ENCODE measurements around the gene ATG2B. TPM values are rescaled to one million over a fixed set of nuclear protein-coding genes. Genes with fewer than 3 reads are reported as not detected.

ATG2B gene
- total and polyA plus RNA-seq, 2 donors (not counting 1 experiment from before 2014, with no cell fraction given) = 8.1 to 39.6 TPM

- peaks cover 9 to 12% of the 10 kb centered on the region in 2 donors for H3K4me1 ChIP-seq (ENCODE audit: control insufficient read depth in 2 of 2, insufficient read depth in 2 of 2, low read length in 2 of 2)
- H3K4me2 ChIP-seq (replicated peaks; ENCODE audit: low read depth, low read length, poor library complexity, severe bottlenecking) = no peak overlapping the region
- Mint-ChIP-seq H3K27ac (no peak overlapping the region), H3K4me1 (peaks cover 28% of the 10 kb centered on the region), H3K27me3 (no peaks in the 10 kb centered on the region), H3K4me3 (no peak overlapping the region), H3K9me3 (ENCODE audit: insufficient read depth) (no peaks in the 10 kb centered on the region)
- no peak overlapping the region for H3K9ac ChIP-seq (ENCODE audit: low read length)
- ATAC-seq (ENCODE audit: low read depth) (no peak), DNase-seq (no peak)
- intact Hi-C loops (cut with micrococcal nuclease) = no loop called here
- H3K4me3 ChIP-seq (ENCODE audit: control extremely low read depth in 1 of 5, extremely low read depth in 1 of 5, insufficient read depth in 1 of 5, low read depth in 2 of 5, low read length in 4 of 5) = no peak overlapping the region
- peaks cover 16% of the 10 kb centered on the region for H4K20me1 ChIP-seq (ENCODE audit: control insufficient read depth, insufficient read depth, low read length, poor library complexity, severe bottlenecking)
- peaks cover 83% of the 10 kb centered on the region for H3K79me2 ChIP-seq (ENCODE audit: control insufficient read depth, insufficient read depth, low read length)
- WGBS (ENCODE audit: insufficient coverage) = 97% methylated on average over 3 of the region's 3 CpGs
- H3K36me3 ChIP-seq (replicated peaks in 1 of 2; ENCODE audit: control extremely low read depth in 1 of 2, control insufficient read depth in 1 of 2, extremely low read depth in 1 of 2, insufficient read depth in 2 of 2, low read length in 1 of 2) = peaks cover 0 to 3% of the 10 kb centered on the region in 2 experiments
- POLR2A ChIA-PET = no interaction called here
- H3K9me3 ChIP-seq (ENCODE audit: control extremely low read depth in 1 of 3, control insufficient read depth in 2 of 3, insufficient read depth in 1 of 3, low read length in 2 of 3) = no peaks in the 10 kb centered on the region
- H3K27ac ChIP-seq (ENCODE audit: low read length in 2 of 2) = no peak overlapping the region
- no peaks in the 10 kb centered on the region for H3K27me3 ChIP-seq (replicated peaks in 1 of 4; ENCODE audit: control extremely low read depth in 1 of 4, control insufficient read depth in 3 of 4, insufficient read depth in 4 of 4, low read length in 3 of 4)
- H2AFZ ChIP-seq (ENCODE audit: insufficient read depth, low read depth, low read length, poor library complexity, severe bottlenecking) = no peak overlapping the region
- CTCF ChIA-PET = no interaction called here
- TF ChIP-seq EZH2 (IDR thresholded peaks at IDR 0.05; ENCODE audit: borderline replicate concordance, insufficient read depth, low read depth, low read length, poor library complexity, severe bottlenecking) (no peak), CTCF (IDR thresholded peaks at IDR 0.05) (no peak)
Measured at GRCh38 chr14:96357216-96357615, 5.9 kb downstream of the ATG2B start.

GRCh38 chr14:96354246-96354645 is 8.9 kb downstream of the ATG2B start:
- Histone ChIP-seq H2AFZ (ENCODE audit: insufficient read depth, low read depth, low read length, poor library complexity, severe bottlenecking) (no peak overlapping the region), H4K20me1 (ENCODE audit: control insufficient read depth, insufficient read depth, low read length, poor library complexity, severe bottlenecking) (peaks cover 27% of the 10 kb centered on the region), H3K4me1 (ENCODE audit: control insufficient read depth in 2 of 2, insufficient read depth in 2 of 2, low read length in 2 of 2) (no peaks in the 10 kb centered on the region), H3K9ac (ENCODE audit: low read length) (no peak overlapping the region), H3K9me3 (ENCODE audit: control extremely low read depth in 1 of 3, control insufficient read depth in 2 of 3, insufficient read depth in 1 of 3, low read length in 2 of 3) (no peaks in the 10 kb centered on the region), H3K27me3 (replicated peaks in 1 of 4; ENCODE audit: control extremely low read depth in 1 of 4, control insufficient read depth in 3 of 4, insufficient read depth in 4 of 4, low read length in 3 of 4) (no peaks in the 10 kb centered on the region), H3K4me2 (replicated peaks; ENCODE audit: low read depth, low read length, poor library complexity, severe bottlenecking) (no peak overlapping the region), H3K27ac (ENCODE audit: low read length in 2 of 2) (no peak overlapping the region), H3K36me3 (replicated peaks in 1 of 2; ENCODE audit: control extremely low read depth in 1 of 2, control insufficient read depth in 1 of 2, extremely low read depth in 1 of 2, insufficient read depth in 2 of 2, low read length in 1 of 2) (peaks cover 0 to 3% of the 10 kb centered on the region in 2 experiments), H3K79me2 (ENCODE audit: control insufficient read depth, insufficient read depth, low read length) (peaks cover 81% of the 10 kb centered on the region), H3K4me3 (ENCODE audit: control extremely low read depth in 1 of 5, extremely low read depth in 1 of 5, insufficient read depth in 1 of 5, low read depth in 2 of 5, low read length in 4 of 5) (no peak overlapping the region)
- Mint-ChIP-seq H3K27ac (no peak overlapping the region), H3K27me3 (no peaks in the 10 kb centered on the region), H3K4me3 (no peak overlapping the region), H3K4me1 (peaks cover 3% of the 10 kb centered on the region), H3K9me3 (ENCODE audit: insufficient read depth) (no peaks in the 10 kb centered on the region)
- DNase-seq = no peak
- no peak for TF ChIP-seq CTCF (IDR thresholded peaks at IDR 0.05)
- no peak for TF ChIP-seq EZH2 (IDR thresholded peaks at IDR 0.05; ENCODE audit: borderline replicate concordance, insufficient read depth, low read depth, low read length, poor library complexity, severe bottlenecking)
- CTCF ChIA-PET = no interaction called here
- ATAC-seq (ENCODE audit: low read depth) = no peak
- POLR2A ChIA-PET = no interaction called here
- WGBS (ENCODE audit: insufficient coverage) = no CpG with 5 or more reads among the region's 4 CpGs
- intact Hi-C loops (cut with micrococcal nuclease) = no loop called here
